Esophagus (tissue), 2 donors: Measurements from ENCODE around the gene LTB4R2. TPM values are rescaled to one million over a fixed set of nuclear protein-coding genes. Genes with fewer than 3 reads are reported as not detected.

Experiments
- H3K27ac ChIP-seq, 2 donors: one replicate each; pipeline ENCODE4 v1.5.1; 2013; ENCODE audit warnings: low read depth in 2 of 2, mild to moderate bottlenecking in 2 of 2, inconsistent platforms in 1 of 2, low read length in 1 of 2, moderate library complexity in 1 of 2
- H3K27me3 ChIP-seq, 2 donors: one replicate each; pipeline ENCODE4 v1.6.1; 2013; ENCODE audit warnings: low read length in 2 of 2, control low read depth in 1 of 2, mild to moderate bottlenecking in 1 of 2; ENCODE audit not compliant: insufficient read depth in 2 of 2, control insufficient read depth in 1 of 2
- H3K36me3 ChIP-seq, 2 donors: one replicate each; pipeline ENCODE4 v1.6.1; 2013; ENCODE audit warnings: low read length in 1 of 2; ENCODE audit not compliant: control insufficient read depth in 2 of 2, insufficient read depth in 2 of 2
- H3K4me1 ChIP-seq, 2 donors: one replicate each; pipeline ENCODE4 v1.6.1; 2013; ENCODE audit warnings: low read length in 1 of 2; ENCODE audit not compliant: control insufficient read depth in 2 of 2, insufficient read depth in 2 of 2
- H3K4me3 ChIP-seq, 2 donors: one replicate each; pipeline ENCODE4 v1.5.1; 2013; ENCODE audit warnings: low read length in 2 of 2, mild to moderate bottlenecking in 2 of 2, low read depth in 1 of 2, moderate library complexity in 1 of 2
- H3K9me3 ChIP-seq, 2 donors: one replicate each; pipeline ENCODE4 v1.6.1; 2013; ENCODE audit warnings: mild to moderate bottlenecking in 2 of 2, low read depth in 1 of 2, low read length in 1 of 2, moderate library complexity in 1 of 2; ENCODE audit not compliant: control insufficient read depth in 2 of 2, insufficient read depth in 1 of 2
- WGBS, 2 donors: extraction: QIAGEN DNeasy Blood & Tissue Kit; methylation state at CpG; one replicate each; pipeline ENCODE4 v1.1.7; 2013; 5-methylcytosine and 5-hydroxymethylcytosine counted together
- polyA plus RNA-seq, 2 donors: library from polyadenylated mRNA; stranded (reverse); fragments of 200-250 nt; gene quantifications; one replicate each; pipeline ENCODE4 v1.2.3, GENCODE V29; 2013
- donor health status: healthy with polysubstance abuse.
- donor health status: Bipolar disorder and iron deficiency.

LTB4R2 gene
- polyA plus RNA-seq, 2 donors = 11.6 to 30.4 TPM

DNA sequence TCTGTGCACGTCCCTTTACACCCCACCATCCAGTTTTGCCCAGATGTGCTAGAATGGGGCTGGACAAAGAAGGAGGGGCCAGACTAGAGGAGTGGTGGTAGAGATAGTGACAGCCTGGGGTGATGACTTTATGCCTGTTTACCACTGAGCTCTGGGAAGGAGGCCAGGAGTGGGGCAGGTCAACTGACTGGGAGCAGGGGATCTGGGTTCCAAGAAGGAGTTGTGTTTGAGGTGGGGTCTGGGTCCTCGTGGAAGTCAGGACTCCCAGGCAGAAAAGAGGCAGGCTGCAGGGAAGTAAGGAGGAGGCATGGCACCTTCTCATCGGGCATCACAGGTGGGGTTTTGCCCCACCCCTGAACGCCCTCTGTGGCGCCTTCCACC, 315 bp downstream of the LTB4R2 start:
- Histone ChIP-seq H3K4me3 (peak overlapping the region; percentile 47 to 70), H3K36me3 (peaks cover 7 to 21% of the 10 kb centered on the region in 2 donors), H3K27me3 (no peaks in the 10 kb centered on the region), H3K9me3 (no peaks in the 10 kb centered on the region), H3K27ac (peak overlapping the region; percentile 93 to 94), H3K4me1 (peaks cover 6 to 41% of the 10 kb centered on the region in 2 donors)
- WGBS, 2 donors = 15 to 23% methylated on average over 5 of the region's 5 CpGs

DNA sequence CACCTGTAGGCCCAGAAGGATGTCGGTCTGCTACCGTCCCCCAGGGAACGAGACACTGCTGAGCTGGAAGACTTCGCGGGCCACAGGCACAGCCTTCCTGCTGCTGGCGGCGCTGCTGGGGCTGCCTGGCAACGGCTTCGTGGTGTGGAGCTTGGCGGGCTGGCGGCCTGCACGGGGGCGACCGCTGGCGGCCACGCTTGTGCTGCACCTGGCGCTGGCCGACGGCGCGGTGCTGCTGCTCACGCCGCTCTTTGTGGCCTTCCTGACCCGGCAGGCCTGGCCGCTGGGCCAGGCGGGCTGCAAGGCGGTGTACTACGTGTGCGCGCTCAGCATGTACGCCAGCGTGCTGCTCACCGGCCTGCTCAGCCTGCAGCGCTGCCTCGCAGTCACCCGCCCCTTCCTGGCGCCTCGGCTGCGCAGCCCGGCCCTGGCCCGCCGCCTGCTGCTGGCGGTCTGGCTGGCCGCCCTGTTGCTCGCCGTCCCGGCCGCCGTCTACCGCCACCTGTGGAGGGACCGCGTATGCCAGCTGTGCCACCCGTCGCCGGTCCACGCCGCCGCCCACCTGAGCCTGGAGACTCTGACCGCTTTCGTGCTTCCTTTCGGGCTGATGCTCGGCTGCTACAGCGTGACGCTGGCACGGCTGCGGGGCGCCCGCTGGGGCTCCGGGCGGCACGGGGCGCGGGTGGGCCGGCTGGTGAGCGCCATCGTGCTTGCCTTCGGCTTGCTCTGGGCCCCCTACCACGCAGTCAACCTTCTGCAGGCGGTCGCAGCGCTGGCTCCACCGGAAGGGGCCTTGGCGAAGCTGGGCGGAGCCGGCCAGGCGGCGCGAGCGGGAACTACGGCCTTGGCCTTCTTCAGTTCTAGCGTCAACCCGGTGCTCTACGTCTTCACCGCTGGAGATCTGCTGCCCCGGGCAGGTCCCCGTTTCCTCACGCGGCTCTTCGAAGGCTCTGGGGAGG, 985 bp downstream of the LTB4R2 start, which contains the start of gene LTB4R:
TSS of gene LTB4R (plus strand) at position 857 of the 959 bp plus-strand sequence. CDS start 4,150 bp downstream, outside the sequence.
- peaks cover 6 to 48% of the 10 kb centered on the region in 2 donors for H3K4me1 ChIP-seq
- H3K36me3 ChIP-seq = peaks cover 7 to 15% of the 10 kb centered on the region in 2 donors
- H3K27ac ChIP-seq = peak within 1 kb of the TSS; percentile 93 to 94
- WGBS, 2 donors = 3 to 16% methylated on average over 96 to 99 of the region's 99 CpGs
- no peaks in the 10 kb centered on the region for H3K9me3 ChIP-seq
- H3K27me3 ChIP-seq = no peaks in the 10 kb centered on the region
- H3K4me3 ChIP-seq = peak within 1 kb of the TSS; percentile 47 to 70

DNA sequence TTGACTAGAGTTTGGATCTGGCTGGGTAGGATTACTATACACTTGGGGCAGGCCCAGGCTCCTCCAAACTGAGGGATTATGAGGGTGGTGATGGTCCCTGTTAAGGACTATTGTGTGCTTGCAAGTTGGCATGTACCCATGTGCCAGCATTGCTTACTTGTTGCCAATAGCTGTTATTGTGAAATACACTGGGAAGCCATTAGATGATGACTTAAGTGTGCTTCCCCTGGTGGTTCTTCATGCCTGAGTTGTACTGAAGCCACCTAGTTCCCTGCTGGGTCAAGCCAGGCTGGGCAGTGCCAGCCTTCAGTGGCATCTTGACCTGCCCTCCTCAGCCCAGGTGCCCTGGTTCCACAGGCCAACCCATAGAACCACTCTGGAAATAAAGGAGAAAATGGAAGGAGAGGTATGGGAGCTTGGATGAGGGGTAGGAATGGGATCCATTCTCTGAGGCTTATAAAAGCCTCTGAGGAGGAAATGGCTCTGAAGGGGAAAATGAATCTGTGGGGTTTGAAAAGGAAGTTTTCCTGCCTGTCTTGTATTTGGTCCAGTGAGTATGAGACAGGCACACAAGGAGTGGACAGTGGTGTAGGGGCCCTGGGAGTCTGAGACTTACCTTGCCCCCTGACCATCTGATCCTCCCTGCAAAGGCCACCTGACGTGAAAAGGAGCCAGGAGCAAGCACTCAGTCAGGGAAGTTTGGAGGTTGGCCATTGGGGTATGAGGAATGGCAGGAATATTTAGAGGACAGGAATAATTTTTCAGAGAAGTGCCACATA, 2.1 kb downstream of the LTB4R2 start:
- Histone ChIP-seq H3K9me3 (no peaks in the 10 kb centered on the region), H3K27me3 (no peaks in the 10 kb centered on the region), H3K4me3 (peak overlapping the region; percentile 47 to 70), H3K36me3 (peaks cover 3 to 7% of the 10 kb centered on the region in 2 donors), H3K4me1 (peaks cover 13 to 57% of the 10 kb centered on the region in 2 donors), H3K27ac (peak overlapping the region; percentile 93 to 94)
- WGBS, 2 donors = 72 to 91% methylated on average over 1 of the region's 1 CpG

DNA sequence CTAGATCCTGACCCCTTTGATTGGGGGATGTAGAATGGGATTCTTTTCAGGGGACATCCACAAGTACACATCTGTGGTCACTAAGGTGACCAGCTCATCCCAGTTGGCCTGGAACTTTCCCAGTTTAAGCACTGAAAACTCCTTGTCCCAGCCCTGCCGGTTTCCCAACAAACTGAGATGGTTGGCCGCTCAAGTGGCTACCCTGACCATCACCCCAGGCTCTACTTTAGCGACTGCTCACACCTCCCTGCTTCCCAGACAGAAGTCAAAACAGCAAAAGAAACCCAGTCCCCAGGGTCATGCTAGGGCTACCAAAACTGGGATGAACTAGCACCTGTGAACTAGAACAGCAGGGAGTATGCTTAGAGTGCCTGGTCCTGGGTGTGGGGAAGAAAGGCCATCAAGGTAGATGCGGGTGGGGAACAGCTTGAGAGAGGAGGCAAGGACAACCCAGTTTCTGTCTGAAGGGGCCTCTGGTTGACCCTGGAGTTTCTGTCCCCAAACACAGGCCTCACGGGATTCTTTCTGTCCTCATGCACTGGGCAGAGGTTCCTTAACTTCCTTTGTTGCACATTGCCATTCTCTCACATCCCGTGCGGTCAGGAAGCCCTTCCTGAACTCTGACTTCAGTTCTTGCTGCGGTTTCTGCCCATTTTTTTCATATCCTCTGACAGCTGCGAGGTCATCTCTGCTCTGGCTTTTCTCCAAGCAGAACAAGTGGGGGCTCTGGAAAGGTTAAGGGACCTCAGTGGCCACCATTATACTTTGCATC, 3.0 kb downstream of the LTB4R2 start:
- Histone ChIP-seq H3K36me3 (no peaks in the 10 kb centered on the region), H3K27ac (peak overlapping the region; percentile 79 to 94), H3K27me3 (no peaks in the 10 kb centered on the region), H3K9me3 (no peaks in the 10 kb centered on the region), H3K4me1 (peaks cover 13 to 57% of the 10 kb centered on the region in 2 donors), H3K4me3 (peak overlapping the region in 1 of 2 donors; percentile 16)
- WGBS, 2 donors = 66 to 69% methylated on average over 9 of the region's 9 CpGs

DNA sequence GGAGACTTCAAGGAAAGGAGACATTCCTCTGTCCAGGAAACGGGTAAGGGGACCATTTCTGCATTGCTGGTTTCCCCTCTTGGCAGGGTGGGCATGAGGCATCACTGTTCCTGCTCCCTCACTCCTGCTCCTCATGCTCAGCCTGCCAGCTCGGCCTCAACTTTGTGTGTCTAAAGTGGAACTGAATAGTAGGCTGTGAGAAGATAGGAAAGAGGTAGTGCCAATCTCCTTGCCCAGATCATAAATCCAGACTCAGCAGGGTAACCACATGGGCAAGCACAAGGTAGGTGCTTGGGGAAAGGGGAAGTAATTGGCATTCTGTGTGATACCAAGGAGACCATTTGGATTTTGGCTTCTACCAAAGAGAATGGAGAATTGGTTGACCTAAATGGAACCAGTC, 4.0 kb downstream of the LTB4R2 start:
- Histone ChIP-seq H3K36me3 (no peaks in the 10 kb centered on the region), H3K4me3 (no peak overlapping the region), H3K27me3 (no peaks in the 10 kb centered on the region), H3K4me1 (peaks cover 13 to 57% of the 10 kb centered on the region in 2 donors), H3K9me3 (no peaks in the 10 kb centered on the region), H3K27ac (peak overlapping the region; percentile 46 to 93)
- WGBS, 2 donors = 87% methylated on average over 2 of the region's 2 CpGs

DNA sequence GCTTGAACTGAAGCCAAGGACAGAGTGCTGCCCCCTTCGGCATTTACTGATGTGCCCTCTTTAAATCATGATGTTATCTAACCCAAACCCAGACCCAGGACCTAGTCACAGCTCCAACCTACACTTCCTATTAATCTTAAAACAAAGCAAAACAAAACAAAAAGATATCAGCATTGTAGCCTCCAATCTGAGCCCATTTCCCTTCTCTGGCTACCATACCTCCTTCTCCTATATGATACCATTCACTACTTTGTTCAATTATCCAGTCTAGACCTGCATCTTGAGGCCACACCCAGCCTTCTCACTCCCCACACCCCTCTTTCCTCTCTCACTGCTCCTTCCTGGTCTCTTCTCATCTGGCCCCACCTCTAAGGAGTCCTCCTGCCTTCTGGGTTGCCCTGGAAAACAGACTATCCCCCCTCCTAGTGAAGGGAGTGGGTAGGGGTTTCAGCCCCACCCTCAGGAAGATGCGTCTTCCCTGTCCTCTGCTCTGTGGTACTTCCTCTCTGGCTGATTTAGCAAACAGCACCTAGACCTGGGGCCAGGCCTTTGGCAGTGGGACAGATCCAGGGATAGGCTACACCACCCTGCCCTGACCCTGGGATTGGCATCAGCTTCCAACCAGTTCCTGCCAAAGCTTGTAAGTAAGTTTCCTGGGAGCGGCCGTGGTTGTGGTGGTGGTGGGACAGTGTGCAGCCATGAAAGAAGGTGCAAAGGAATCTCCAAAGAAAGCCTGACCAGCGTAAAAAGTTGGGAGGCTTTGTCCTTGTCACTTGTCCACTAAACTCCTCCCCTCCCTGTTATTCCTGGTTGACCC, 4.6 kb downstream of the LTB4R2 start:
- 50 to 58% methylated on average over 5 of the region's 5 CpGs for WGBS, 2 donors
- Histone ChIP-seq H3K27me3 (no peaks in the 10 kb centered on the region), H3K4me3 (no peak overlapping the region), H3K36me3 (no peaks in the 10 kb centered on the region), H3K27ac (peak overlapping the region; percentile 46 to 93), H3K4me1 (peaks cover 12 to 52% of the 10 kb centered on the region in 2 donors), H3K9me3 (no peaks in the 10 kb centered on the region)

DNA sequence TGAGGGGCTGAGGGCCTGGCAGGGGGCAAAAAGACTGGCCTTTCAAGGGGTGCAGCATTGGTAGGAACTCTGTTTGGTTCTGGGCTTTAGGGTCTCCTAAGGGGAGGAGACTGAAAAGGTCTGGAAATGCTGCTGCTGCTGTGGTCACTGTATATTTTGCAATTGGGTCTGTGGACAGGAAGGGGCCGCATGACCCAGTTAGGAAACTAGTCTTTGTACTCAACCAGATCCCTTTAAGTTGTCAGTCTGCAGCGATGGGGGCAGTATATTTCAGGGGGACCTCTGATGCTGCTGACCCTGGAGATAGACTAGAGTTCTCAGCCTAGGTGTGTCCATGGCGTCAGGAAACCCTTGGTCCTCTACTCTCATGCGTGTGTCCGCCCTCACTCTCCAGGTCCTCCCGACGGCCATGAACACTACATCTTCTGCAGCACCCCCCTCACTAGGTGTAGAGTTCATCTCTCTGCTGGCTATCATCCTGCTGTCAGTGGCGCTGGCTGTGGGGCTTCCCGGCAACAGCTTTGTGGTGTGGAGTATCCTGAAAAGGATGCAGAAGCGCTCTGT, 5.4 kb downstream of the LTB4R2 start:
- Histone ChIP-seq H3K27me3 (no peaks in the 10 kb centered on the region), H3K36me3 (no peaks in the 10 kb centered on the region), H3K4me3 (no peak overlapping the region), H3K4me1 (peaks cover 11 to 45% of the 10 kb centered on the region in 2 donors), H3K9me3 (no peaks in the 10 kb centered on the region), H3K27ac (peak overlapping the region; percentile 46 to 93)
- WGBS, 2 donors = 74 to 79% methylated on average over 10 of the region's 10 CpGs

DNA sequence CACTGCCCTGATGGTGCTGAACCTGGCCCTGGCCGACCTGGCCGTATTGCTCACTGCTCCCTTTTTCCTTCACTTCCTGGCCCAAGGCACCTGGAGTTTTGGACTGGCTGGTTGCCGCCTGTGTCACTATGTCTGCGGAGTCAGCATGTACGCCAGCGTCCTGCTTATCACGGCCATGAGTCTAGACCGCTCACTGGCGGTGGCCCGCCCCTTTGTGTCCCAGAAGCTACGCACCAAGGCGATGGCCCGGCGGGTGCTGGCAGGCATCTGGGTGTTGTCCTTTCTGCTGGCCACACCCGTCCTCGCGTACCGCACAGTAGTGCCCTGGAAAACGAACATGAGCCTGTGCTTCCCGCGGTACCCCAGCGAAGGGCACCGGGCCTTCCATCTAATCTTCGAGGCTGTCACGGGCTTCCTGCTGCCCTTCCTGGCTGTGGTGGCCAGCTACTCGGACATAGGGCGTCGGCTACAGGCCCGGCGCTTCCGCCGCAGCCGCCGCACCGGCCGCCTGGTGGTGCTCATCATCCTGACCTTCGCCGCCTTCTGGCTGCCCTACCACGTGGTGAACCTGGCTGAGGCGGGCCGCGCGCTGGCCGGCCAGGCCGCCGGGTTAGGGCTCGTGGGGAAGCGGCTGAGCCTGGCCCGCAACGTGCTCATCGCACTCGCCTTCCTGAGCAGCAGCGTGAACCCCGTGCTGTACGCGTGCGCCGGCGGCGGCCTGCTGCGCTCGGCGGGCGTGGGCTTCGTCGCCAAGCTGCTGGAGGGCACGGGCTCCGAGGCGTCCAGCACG, 6.1 kb downstream of the LTB4R2 start:
- peak overlapping the region; percentile 46 to 93 for H3K27ac ChIP-seq
- WGBS, 2 donors = 39 to 48% methylated on average over 69 to 70 of the region's 70 CpGs
- peaks cover 11 to 39% of the 10 kb centered on the region in 2 donors for H3K4me1 ChIP-seq
- no peak overlapping the region for H3K4me3 ChIP-seq
- H3K27me3 ChIP-seq = no peaks in the 10 kb centered on the region
- no peaks in the 10 kb centered on the region for H3K36me3 ChIP-seq
- H3K9me3 ChIP-seq = no peaks in the 10 kb centered on the region
